H1 (cell line): ENCODE data around the gene FAM43B. TPM values are rescaled to one million over a fixed set of nuclear protein-coding genes. Genes with fewer than 3 reads are reported as not detected.

ENCODE experiments used
- BRCA1 ChIP-seq: IDR thresholded peaks from 2 replicates; pipeline ENCODE4 v1.6.1; 2012; ENCODE audit warnings: low read depth, low read length, improper control_type of control experiment
- GABPA ChIP-seq: IDR thresholded peaks from 2 replicates; pipeline ENCODE4 v1.6.1; 2011; ENCODE audit warnings: mild to moderate bottlenecking, low read length, moderate library complexity, borderline replicate concordance; ENCODE audit not compliant: insufficient read depth
- HDAC2 ChIP-seq, 2 experiments: fragments of 300-600 bp in 1 of 2; sonication (generic) in 1 of 2; IDR thresholded peaks; 2 replicates each; pipeline ENCODE4 v1.6.1; 2011 to 2012; ENCODE audit warnings: low read depth in 2 of 2, low read length in 2 of 2, mild to moderate bottlenecking in 2 of 2, moderate library complexity in 2 of 2, borderline replicate concordance in 1 of 2, inconsistent platforms in 1 of 2
- KDM4A ChIP-seq: IDR thresholded peaks from one replicate; pipeline ENCODE4 v1.7.1; 2012; ENCODE audit warnings: low read depth, mild to moderate bottlenecking, moderate library complexity, low read length, inconsistent platforms; ENCODE audit not compliant: severe bottlenecking
- POU5F1 ChIP-seq: IDR thresholded peaks from 2 replicates; pipeline ENCODE4 v1.6.1; 2011; ENCODE audit warnings: low read depth, mild to moderate bottlenecking, low read length, moderate library complexity
- RBBP5 ChIP-seq: IDR thresholded peaks from 2 replicates; pipeline ENCODE4 v1.7.1; 2012; ENCODE audit warnings: low read depth, mild to moderate bottlenecking, inconsistent platforms, low read length, moderate library complexity, borderline replicate concordance
- RXRA ChIP-seq: IDR thresholded peaks from 2 replicates; pipeline ENCODE4 v1.6.1; 2011; ENCODE audit warnings: low read depth, mild to moderate bottlenecking, low read length, moderate library complexity; ENCODE audit not compliant: insufficient read depth
- SRF ChIP-seq: IDR thresholded peaks from 2 replicates; pipeline ENCODE4 v1.6.1; 2011; ENCODE audit warnings: mild to moderate bottlenecking, low read depth, low read length, moderate library complexity
- ZNF274 ChIP-seq: IDR thresholded peaks from 2 replicates; pipeline ENCODE4 v1.7.0; 2012; ENCODE audit warnings: low read length, borderline replicate concordance; ENCODE audit errors: extremely low read depth
- polyA plus RNA-seq, 7 experiments: library from polyadenylated mRNA; depleted of rRNA in 3 of 7; stranded (reverse) in 5 of 7; unstranded in 2 of 7; fragments of >200 nt in 5 of 7; fragments of 200-250 nt in 2 of 7; gene quantifications; 1 replicate in 5 of 7; 2 replicates in 1 of 7; 4 replicates in 1 of 7; pipeline versions ENCODE4 v1.2.1 to v1.2.3, GENCODE V29; 2011 to 2013; ENCODE audit warnings: missing spikeins in 2 of 7, mixed read lengths in 2 of 7
- total RNA-seq: library from RNA; stranded (reverse); fragmentation: NEBNext Ultra II Directional; extraction: Animal tissue kit (Norgen Biotek cat#: 25700); gene quantifications from 2 replicates; pipeline ENCODE4 v1.2.1, GENCODE V29; 2021

The FAM43B gene
- total and polyA plus RNA-seq, 2 of the 8 experiments (the other 6 are each of a cell fraction or from before 2014, with no cell fraction given) = 0.88 to 2.2 TPM

DNA sequence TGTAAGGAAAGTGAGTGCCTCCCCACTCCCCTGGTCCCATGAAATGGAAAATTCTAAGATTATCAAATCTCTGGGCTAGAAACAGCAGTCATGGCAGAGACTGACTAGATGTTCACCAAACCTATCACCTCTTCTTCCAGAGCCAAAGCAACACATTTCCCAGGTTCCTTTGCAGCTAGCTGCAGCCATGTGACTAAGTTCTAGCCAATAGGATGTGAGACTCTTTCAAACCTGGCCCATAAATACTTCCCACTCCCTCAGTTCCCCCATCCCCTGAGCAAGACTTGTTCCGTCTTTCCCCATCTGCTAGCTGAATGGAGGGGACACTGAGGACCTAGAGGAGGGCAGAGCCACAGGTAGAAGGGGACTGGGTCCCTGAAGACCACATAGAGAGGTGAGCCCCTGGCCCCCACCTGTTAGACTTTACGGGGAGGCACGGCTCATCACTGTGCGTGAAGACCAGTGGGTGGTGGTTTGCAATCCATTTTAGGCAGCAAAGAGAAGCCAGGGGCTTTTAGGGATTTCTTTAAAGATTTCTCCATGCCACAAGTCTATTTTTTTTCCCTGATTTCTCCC, 17.2 kb downstream of the FAM43B start (continued):
- no peak for TF ChIP-seq RBBP5
- no peak for TF ChIP-seq RXRA
- no peak for TF ChIP-seq SRF
- TF ChIP-seq KDM4A = no peak
- TF ChIP-seq GABPA = no peak
- TF ChIP-seq ZNF274 = no peak
- no peak for TF ChIP-seq HDAC2 (IDR thresholded peaks at IDR 0.05; ENCODE audit: borderline replicate concordance in 1 of 2, low read depth in 2 of 2, low read length in 2 of 2)
- TF ChIP-seq BRCA1 = no peak
- TF ChIP-seq POU5F1 = no peak
